Lower leg skin (tissue), 4 donors: ENCODE results near the gene AKAP6. TPM values are rescaled to one million over a fixed set of nuclear protein-coding genes. Genes with fewer than 3 reads are reported as not detected.

Experiments used
- DNase-seq, 2 donors: peaks; one replicate each; pipeline ENCODE4 v3.0.0-alpha.2; 2019; ENCODE audit warnings: low spot score in 2 of 2
- H3K4me3 ChIP-seq: fragments of 200-600 bp; sonication (generic); 2 replicates; pipeline ENCODE4 v1.5.1; 2017; ENCODE audit warnings: mild to moderate bottlenecking, low read depth; ENCODE audit not compliant: poor library complexity, severe bottlenecking
- POLR2A ChIP-seq, 2 donors: fragments of 450-650 bp; IDR thresholded peaks; one replicate each; pipeline ENCODE4 v1.6.1; 2016 to 2017; ENCODE audit warnings: antibody characterized with exemption in 2 of 2, mild to moderate bottlenecking in 1 of 2, moderate library complexity in 1 of 2
- WGBS, 2 donors: methylation state at CpG; one replicate each; pipeline ENCODE4 v1.1.5; 2018; 5-methylcytosine and 5-hydroxymethylcytosine counted together
- intact Hi-C: fragments of 100-400 bp; cut with DNase I; formaldehyde crosslinking; loops from one replicate; pipeline ENCODE4 v1.15.0; 2023; ENCODE audit warnings: low total_unique reads
- total RNA-seq, 4 donors: library from RNA; depleted of rRNA; stranded (reverse); fragments of >200 nt; gene quantifications; one replicate each; pipeline ENCODE4 v1.1.0, GENCODE V29; 2016
- TF ChIP-seq, protein P1 (sequence below), 3 donors: fragments of 450-650 bp; IDR thresholded peaks; one replicate each; pipeline ENCODE4 v1.5.1; 2016; ENCODE audit warnings: antibody characterized with exemption in 3 of 3, mild to moderate bottlenecking in 3 of 3, moderate library complexity in 2 of 3

The AKAP6 gene
- total RNA-seq, 4 donors from 2014 or later, result 2.3 to 13.3 (median 3.6) TPM

DNA sequence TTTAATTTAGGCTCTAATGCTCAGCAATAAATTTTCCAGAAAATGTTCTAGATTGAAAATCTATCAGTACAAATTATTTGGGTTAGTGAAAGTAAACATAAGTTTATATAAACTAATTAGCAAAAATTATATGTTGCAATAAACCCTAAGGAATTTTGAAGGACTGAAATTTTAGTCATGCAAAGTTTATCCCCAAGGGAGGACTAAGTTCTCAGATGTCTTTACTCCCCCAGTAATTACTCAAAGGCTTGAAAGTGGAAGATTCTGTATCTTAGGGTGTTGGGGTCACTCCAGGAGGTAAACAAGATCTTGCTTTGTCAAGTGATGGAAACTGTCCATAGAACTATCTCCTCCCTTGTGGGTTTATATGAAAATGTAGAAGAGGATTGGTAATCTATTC, 183.7 kb downstream of the AKAP6 start:
- TF ChIP-seq, protein P1, sequence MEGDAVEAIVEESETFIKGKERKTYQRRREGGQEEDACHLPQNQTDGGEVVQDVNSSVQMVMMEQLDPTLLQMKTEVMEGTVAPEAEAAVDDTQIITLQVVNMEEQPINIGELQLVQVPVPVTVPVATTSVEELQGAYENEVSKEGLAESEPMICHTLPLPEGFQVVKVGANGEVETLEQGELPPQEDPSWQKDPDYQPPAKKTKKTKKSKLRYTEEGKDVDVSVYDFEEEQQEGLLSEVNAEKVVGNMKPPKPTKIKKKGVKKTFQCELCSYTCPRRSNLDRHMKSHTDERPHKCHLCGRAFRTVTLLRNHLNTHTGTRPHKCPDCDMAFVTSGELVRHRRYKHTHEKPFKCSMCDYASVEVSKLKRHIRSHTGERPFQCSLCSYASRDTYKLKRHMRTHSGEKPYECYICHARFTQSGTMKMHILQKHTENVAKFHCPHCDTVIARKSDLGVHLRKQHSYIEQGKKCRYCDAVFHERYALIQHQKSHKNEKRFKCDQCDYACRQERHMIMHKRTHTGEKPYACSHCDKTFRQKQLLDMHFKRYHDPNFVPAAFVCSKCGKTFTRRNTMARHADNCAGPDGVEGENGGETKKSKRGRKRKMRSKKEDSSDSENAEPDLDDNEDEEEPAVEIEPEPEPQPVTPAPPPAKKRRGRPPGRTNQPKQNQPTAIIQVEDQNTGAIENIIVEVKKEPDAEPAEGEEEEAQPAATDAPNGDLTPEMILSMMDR (IDR thresholded peaks at IDR 0.05), result no peak
- TF ChIP-seq POLR2A (IDR thresholded peaks at IDR 0.05), result no peak
- intact Hi-C loops, result no loop called here
- no peak for DNase-seq
- no peak overlapping the region for H3K4me3 ChIP-seq

DNA sequence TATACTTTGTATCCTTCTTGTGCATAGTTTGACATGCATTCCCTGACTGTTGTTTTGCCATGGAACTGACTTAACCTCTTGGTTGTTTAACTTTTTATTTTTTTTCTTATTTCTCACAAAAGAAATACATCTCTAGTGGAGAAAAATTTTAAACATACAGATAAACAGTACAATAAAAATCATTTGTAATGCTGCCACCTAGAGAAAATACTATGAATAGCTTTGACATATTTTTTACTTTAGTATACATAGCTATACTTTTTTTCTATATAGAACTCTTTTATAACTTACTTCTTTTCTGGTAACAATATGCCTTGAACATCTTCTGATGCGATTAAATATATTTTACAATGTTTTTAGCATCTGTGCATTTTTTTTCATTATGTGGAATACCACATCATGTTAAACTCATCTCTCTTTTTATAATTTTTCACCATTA, 184.5 kb downstream of the AKAP6 start:
- TF ChIP-seq POLR2A (IDR thresholded peaks at IDR 0.05), result no peak
- TF ChIP-seq, protein P1 (IDR thresholded peaks at IDR 0.05), result no peak
- DNase-seq, result no peak
- H3K4me3 ChIP-seq, result no peak overlapping the region
- intact Hi-C loops, result no loop called here
- WGBS, 2 donors, result 31 to 42% methylated on average over 1 of the region's 1 CpG

DNA sequence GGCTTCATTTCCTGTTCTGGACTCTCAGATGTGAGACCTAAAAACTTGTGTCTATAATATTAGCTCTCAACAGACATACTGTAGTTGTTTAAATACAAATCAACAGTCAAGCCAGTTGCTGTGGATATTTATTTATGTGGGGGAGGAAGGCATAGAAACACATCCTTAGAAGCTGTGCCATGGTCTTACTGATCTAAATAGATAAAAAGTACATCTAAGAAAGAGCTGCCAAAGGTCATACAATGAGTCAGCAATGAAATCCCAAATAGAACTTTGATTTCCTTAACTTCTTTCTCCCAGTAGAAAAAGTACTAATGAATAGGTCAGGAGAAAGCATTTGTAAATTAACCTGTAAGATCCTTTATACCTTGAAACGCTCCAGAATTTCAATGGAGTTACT, 185.1 kb downstream of the AKAP6 start:
- TF ChIP-seq, protein P1 (IDR thresholded peaks at IDR 0.05), result no peak
- no peak for DNase-seq
- no peak overlapping the region for H3K4me3 ChIP-seq
- intact Hi-C loops, result no loop called here
- WGBS, 2 donors, result 68 to 79% methylated on average over 1 of the region's 1 CpG

DNA sequence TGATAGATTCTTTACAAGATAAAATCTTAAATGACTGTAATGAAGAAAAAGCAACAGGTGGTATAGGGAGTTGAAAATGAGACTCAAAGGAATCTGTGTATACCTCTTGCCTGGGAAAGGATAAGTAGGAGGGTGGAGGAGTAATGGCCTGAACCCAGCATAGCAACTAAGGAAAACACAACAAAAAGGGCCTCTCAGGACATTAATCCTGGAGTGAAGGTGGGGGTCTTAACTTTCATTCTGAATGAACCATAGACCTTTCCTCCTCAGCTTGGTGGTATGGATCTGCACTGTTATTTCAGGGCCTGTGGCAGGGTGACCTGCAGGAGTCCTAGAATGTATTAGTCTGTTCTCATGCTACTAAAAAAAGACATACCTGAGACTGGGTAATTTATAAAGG, 185.6 kb downstream of the AKAP6 start:
- intact Hi-C loops, result no loop called here
- DNase-seq, result no peak
- H3K4me3 ChIP-seq, result no peak overlapping the region
- TF ChIP-seq, protein P1 (IDR thresholded peaks at IDR 0.05), result no peak

DNA sequence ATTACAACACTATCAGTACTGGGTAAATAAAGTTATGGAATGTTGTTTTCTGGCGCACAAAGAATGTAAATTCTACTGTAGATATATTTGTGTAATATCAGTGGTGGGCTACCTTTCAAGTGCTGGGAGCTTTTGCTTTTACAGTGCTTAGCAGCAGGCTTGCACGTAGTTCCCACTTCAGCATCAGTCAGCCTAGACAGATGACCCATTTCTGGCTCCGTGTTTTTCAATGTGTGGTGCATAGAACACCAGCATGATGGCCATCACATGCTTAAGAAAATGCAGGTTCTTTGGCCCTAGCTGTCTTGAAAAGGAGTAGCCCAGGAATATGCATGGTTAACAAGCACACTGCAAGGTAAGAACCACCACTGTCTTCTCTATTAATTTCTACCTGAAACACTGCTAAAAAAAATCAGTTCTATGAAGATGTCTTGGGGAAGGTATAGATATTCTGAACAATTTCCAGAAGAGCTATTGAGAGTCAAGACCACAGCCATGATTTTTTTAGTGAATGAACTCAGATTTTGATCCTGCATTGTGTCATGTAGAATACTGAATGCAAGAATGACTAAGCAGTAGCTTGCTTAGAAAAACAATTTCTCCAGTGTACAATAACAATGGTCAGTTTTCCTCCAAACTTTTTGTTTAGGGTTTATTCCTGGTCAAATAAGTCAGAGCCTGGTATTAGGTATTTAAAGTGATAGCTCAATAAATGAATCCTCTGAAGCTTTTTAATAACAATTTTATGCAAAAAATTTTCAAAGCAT, 195.7 kb downstream of the AKAP6 start:
- intact Hi-C loops, result no loop called here
- 72 to 89% methylated on average over 3 of the region's 3 CpGs for WGBS, 2 donors
- TF ChIP-seq, protein P1 (IDR thresholded peaks at IDR 0.05), result no peak
- TF ChIP-seq POLR2A (IDR thresholded peaks at IDR 0.05), result no peak
- no peak for DNase-seq
- no peak overlapping the region for H3K4me3 ChIP-seq

DNA sequence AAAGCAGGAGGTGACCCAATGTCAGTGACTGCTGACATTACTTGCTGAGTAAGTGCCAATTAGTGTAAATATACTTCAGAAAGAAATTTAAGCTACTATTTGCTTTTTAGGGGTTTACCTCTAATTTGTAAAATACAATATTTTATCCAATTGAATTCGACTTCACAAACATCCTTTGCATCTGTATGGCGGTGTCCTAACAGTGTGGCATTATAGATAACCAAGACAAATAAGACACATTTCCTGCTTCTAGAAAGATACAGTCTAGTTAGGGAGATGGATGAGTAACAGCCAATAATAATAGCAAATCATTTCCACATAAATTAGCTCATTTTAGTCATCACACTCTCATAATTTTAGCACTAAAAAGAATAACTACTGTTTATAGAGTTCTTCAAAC, 196.5 kb downstream of the AKAP6 start:
- no peak for TF ChIP-seq POLR2A (IDR thresholded peaks at IDR 0.05)
- TF ChIP-seq, protein P1 (IDR thresholded peaks at IDR 0.05), result no peak
- H3K4me3 ChIP-seq, result no peak overlapping the region
- DNase-seq, result no peak
- intact Hi-C loops, result no loop called here
- WGBS, 2 donors, result 90% methylated on average over 2 of the region's 2 CpGs
